SK-N-SH (cell line): Measurements from ENCODE around the gene UCK1. TPM values are rescaled to one million over a fixed set of nuclear protein-coding genes. Genes with fewer than 3 reads are reported as not detected.

ENCODE experiments used
- CTCF ChIA-PET: fragments of 300-600, 350-600 bp; formaldehyde crosslinking; extraction: SDS; loops from one replicate; lab custom pipeline; 2021; lab: Yijun Ruan, JAX
- POLR2A ChIA-PET: fragments of 350-600 bp; sonication (Branson Sonifier 250); formaldehyde crosslinking; extraction: SDS; loops from one replicate; lab custom pipeline; 2020; ENCODE audit warnings: antibody characterized with exemption, inconsistent platforms; lab: Yijun Ruan, JAX
- DNase-seq: peaks from one replicate; pipeline ENCODE4 v3.0.0; 2012
- H2AFZ ChIP-seq: fragments of 200-600 bp; sonication (generic); 2 replicates; pipeline ENCODE4 v1.8.1; 2016; ENCODE audit warnings: antibody characterized with exemption, mild to moderate bottlenecking, low read depth
- H3F3A ChIP-seq: fragments of 200-600 bp; sonication (generic); replicated peaks from 2 replicates; pipeline ENCODE3; 2016; ENCODE audit warnings: antibody characterized with exemption, mild to moderate bottlenecking; ENCODE audit not compliant: insufficient read depth
- H3K27ac ChIP-seq, 2 experiments: fragments of 200-500 bp in 1 of 2; fragments of 200-600 bp in 1 of 2; sonication (Bioruptor generic) in 1 of 2; sonication (generic), shearing (Covaris generic) in 1 of 2; 2 replicates each; pipeline versions ENCODE4 v1.5.1 to v1.6.1; 2014 to 2016; ENCODE audit warnings: low read depth in 2 of 2, inconsistent platforms in 1 of 2, low read length in 1 of 2, mild to moderate bottlenecking in 1 of 2, mixed read lengths in 1 of 2
- H3K27me3 ChIP-seq: fragments of 200-600 bp; sonication (generic), shearing (Covaris generic); 2 replicates; pipeline ENCODE4 v1.6.1; 2016; ENCODE audit warnings: mixed run types; ENCODE audit not compliant: insufficient read depth
- H3K36me3 ChIP-seq, 2 experiments: fragments of 200-500 bp in 1 of 2; fragments of 200-600 bp in 1 of 2; sonication (Bioruptor generic) in 1 of 2; sonication (generic) in 1 of 2; replicated peaks in 1 of 2; 2 replicates each; pipeline versions ENCODE3 to v1.5.1; 2014 to 2016; ENCODE audit warnings: low read length in 1 of 2, mild to moderate bottlenecking in 1 of 2; ENCODE audit not compliant: insufficient read depth in 2 of 2, control insufficient read depth in 1 of 2
- H3K4me1 ChIP-seq, 2 experiments: fragments of 200-500 bp in 1 of 2; fragments of 200-600 bp in 1 of 2; sonication (Bioruptor generic) in 1 of 2; sonication (generic), shearing (Covaris generic) in 1 of 2; 2 replicates each; pipeline versions ENCODE4 v1.5.1 to v1.6.1; 2014 to 2016; ENCODE audit warnings: low read depth in 1 of 2, low read length in 1 of 2, mixed run types in 1 of 2; ENCODE audit not compliant: insufficient read depth in 2 of 2, control insufficient read depth in 1 of 2
- H3K4me2 ChIP-seq: fragments of 200-600 bp; sonication (generic), shearing (Covaris generic); 2 replicates; pipeline ENCODE4 v1.6.1; 2017; ENCODE audit warnings: mixed run types
- H3K4me3 ChIP-seq, 2 experiments: fragments of 200-500 bp in 1 of 2; fragments of 200-600 bp in 1 of 2; sonication (Bioruptor generic) in 1 of 2; sonication (generic), shearing (Covaris generic) in 1 of 2; 2 replicates each; pipeline versions ENCODE4 v1.5.1 to v1.8.1; 2014 to 2016; ENCODE audit warnings: low read depth in 2 of 2, inconsistent platforms in 1 of 2, low read length in 1 of 2, mild to moderate bottlenecking in 1 of 2, mixed read lengths in 1 of 2, moderate library complexity in 1 of 2
- H3K79me2 ChIP-seq: fragments of 200-600 bp; sonication (generic); 2 replicates; pipeline ENCODE4 v1.8.1; 2017; ENCODE audit warnings: mild to moderate bottlenecking; ENCODE audit not compliant: insufficient read depth
- H3K9ac ChIP-seq: fragments of 200-600 bp; sonication (generic); 2 replicates; pipeline ENCODE4 v1.6.1; 2017; ENCODE audit warnings: mixed run types
- H3K9me2 ChIP-seq: fragments of 200-600 bp; sonication (generic); 2 replicates; pipeline ENCODE4 v1.6.1; 2017; ENCODE audit warnings: mixed run types
- H3K9me3 ChIP-seq: fragments of 200-600 bp; sonication (generic); 2 replicates; pipeline ENCODE4 v1.6.1; 2017; ENCODE audit warnings: mixed run types, mild to moderate bottlenecking, moderate library complexity
- H4K20me1 ChIP-seq: fragments of 200-600 bp; sonication (generic); 2 replicates; pipeline ENCODE4 v1.6.1; 2017; ENCODE audit warnings: mild to moderate bottlenecking, mixed run types; ENCODE audit not compliant: insufficient read depth
- CHD2 ChIP-seq: fragments of 150-350 bp; IDR thresholded peaks from 2 replicates; pipeline ENCODE4 v1.6.1; 2018; ENCODE audit warnings: low read length; ENCODE audit not compliant: partially characterized antibody
- EP300 ChIP-seq, 2 experiments: IDR thresholded peaks; 2 replicates each; pipeline versions ENCODE4 v1.4.0 to v1.6.1; 2012; ENCODE audit warnings: borderline replicate concordance in 1 of 2, low read depth in 1 of 2, low read length in 1 of 2
- EZH2phosphoT487 ChIP-seq: fragments of 200-600 bp; sonication (generic); IDR thresholded peaks from 2 replicates; pipeline ENCODE4 v1.6.1; 2017; ENCODE audit warnings: low read depth, mixed run types, mild to moderate bottlenecking, antibody characterized with exemption, moderate library complexity, borderline replicate concordance
- JUND ChIP-seq: IDR thresholded peaks from 2 replicates; pipeline ENCODE4 v1.4.0; 2012
- MAX ChIP-seq: IDR thresholded peaks from 2 replicates; pipeline ENCODE4 v1.4.0; 2012; ENCODE audit warnings: low read depth
- MEF2A ChIP-seq: IDR thresholded peaks from 2 replicates; pipeline ENCODE4 v1.4.0; 2012; ENCODE audit warnings: low read depth, borderline replicate concordance
- NRF1 ChIP-seq: IDR thresholded peaks from 2 replicates; pipeline ENCODE4 v1.6.1; 2012; ENCODE audit warnings: low read depth, mild to moderate bottlenecking, low read length
- RCOR1 ChIP-seq: fragments of 150-350 bp; IDR thresholded peaks from 2 replicates; pipeline ENCODE4 v1.6.1; 2017; ENCODE audit warnings: antibody characterized with exemption, low read length
- REST ChIP-seq: IDR thresholded peaks from 2 replicates; pipeline ENCODE4 v1.6.1; 2012; ENCODE audit warnings: mild to moderate bottlenecking, low read depth, low read length, moderate library complexity
- RXRA ChIP-seq: IDR thresholded peaks from 2 replicates; pipeline ENCODE4 v1.4.0; 2012; ENCODE audit warnings: low read depth, mild to moderate bottlenecking, borderline replicate concordance
- SIN3A ChIP-seq: IDR thresholded peaks from 2 replicates; pipeline ENCODE4 v1.6.1; 2012; ENCODE audit warnings: low read depth, mild to moderate bottlenecking, low read length, moderate library complexity, borderline replicate concordance
- SMC3 ChIP-seq: IDR thresholded peaks from 2 replicates; pipeline ENCODE4 v1.6.1; 2012; ENCODE audit warnings: low read depth, low read length, improper control_type of control experiment
- TAF1 ChIP-seq: IDR thresholded peaks from 2 replicates; pipeline ENCODE4 v1.6.1; 2012; ENCODE audit warnings: low read depth, mild to moderate bottlenecking, low read length, moderate library complexity, borderline replicate concordance
- TEAD4 ChIP-seq: IDR thresholded peaks from 2 replicates; pipeline ENCODE4 v1.4.0; 2012; ENCODE audit warnings: mild to moderate bottlenecking, borderline replicate concordance; ENCODE audit not compliant: insufficient read depth
- USF2 ChIP-seq: fragments of 150-350 bp; IDR thresholded peaks from 2 replicates; pipeline ENCODE4 v1.6.1; 2017; ENCODE audit warnings: antibody characterized with exemption, low read length, low read depth, borderline replicate concordance
- WGBS: methylation state at CpG from one replicate; pipeline ENCODE4 v1.1.6; 2017; ENCODE audit warnings: low lambda C conversion rate; 5-methylcytosine and 5-hydroxymethylcytosine counted together
- polyA plus RNA-seq, 3 experiments: library from polyadenylated mRNA; depleted of rRNA; stranded (reverse); fragments of >200 nt; gene quantifications; 2 replicates each; pipeline ENCODE4 v1.2.3, GENCODE V29; 2012
- TF ChIP-seq, protein P1 (sequence below): fragments of 200-600 bp; sonication (generic); IDR thresholded peaks from 2 replicates; pipeline ENCODE4 v1.6.1; 2017; ENCODE audit warnings: antibody characterized with exemption, mild to moderate bottlenecking, moderate library complexity
- TF ChIP-seq, protein P2 (sequence below): fragments of 150-350 bp; IDR thresholded peaks from 2 replicates; pipeline ENCODE4 v1.6.1; 2016; ENCODE audit warnings: mild to moderate bottlenecking, low read depth, low read length

Gene UCK1
- polyA plus RNA-seq, 1 of the 3 experiments (the other 2 are of a cell fraction) = 32.9 TPM

DNA sequence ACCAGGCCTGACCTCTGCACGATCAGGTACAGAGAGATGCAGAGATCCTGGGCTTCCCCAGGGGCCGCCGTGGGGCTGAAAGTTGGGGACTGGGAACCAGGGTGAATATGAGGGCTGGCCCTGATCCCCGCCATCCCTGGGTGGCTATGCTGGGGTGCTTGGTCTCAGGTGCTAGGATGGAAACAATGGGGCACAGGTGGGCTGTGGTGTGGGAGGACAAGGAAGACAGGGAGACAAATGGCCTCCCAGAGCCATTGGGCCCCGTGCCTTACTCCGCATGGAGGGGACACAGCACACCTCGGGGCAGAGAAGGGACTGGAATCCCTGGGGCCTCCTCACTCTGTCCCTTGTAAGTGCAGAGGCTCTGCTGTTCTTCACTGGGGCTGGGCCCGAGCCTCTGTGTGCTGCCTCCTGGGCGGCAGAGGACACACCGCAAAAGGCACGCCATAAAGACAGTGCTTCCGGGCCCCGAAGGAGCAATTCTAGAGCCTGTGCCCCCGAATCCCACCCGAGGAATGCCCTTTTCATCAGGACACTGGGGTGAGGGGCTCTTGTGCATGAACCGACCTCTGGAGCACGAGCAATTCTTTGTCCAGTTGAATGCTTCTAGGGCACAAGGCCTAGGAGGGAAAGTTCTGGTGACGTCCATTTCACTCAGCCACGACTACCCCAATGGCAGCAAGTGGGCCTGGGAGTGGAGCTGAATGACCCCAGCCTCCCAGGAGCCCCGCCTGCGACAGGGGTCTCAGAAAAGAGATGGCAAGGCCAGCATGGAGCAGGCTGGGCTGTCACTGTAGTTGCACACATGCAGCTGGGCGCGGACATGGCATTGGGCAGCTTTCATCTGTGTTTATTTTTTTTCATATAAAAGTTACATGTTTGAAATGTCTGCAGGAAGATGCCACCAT is 45.1 kb upstream of the UCK1 start:
- H3K4me1 ChIP-seq = peaks cover 0 to 4% of the 10 kb centered on the region in 2 experiments; a peak in 1 of 4 replicates
- CTCF ChIA-PET = interaction anchor here (1.5 to 2.8 kb wide), 2 partner anchors 16 to 164 kb away, joined by 3 to 8 read pairs; no protein-coding TSS in a partner anchor
- POLR2A ChIA-PET = no interaction called here

More for the DNA sequence above, 45.1 kb upstream of the UCK1 start:
- H3K36me3 ChIP-seq = peaks cover 8 to 21% of the 10 kb centered on the region in 2 experiments
- H3K9ac ChIP-seq = no peak overlapping the region
- no peak overlapping the region for H3K4me3 ChIP-seq
- no peaks in the 10 kb centered on the region for H3K9me2 ChIP-seq
- no peaks in the 10 kb centered on the region for H3K9me3 ChIP-seq
- H2AFZ ChIP-seq = no peak overlapping the region
- TF ChIP-seq EZH2phosphoT487 = no peak
- no peak for TF ChIP-seq SIN3A
- no peak for TF ChIP-seq JUND
- TF ChIP-seq TEAD4 = no peak
- TF ChIP-seq USF2 = no peak
- no peak for TF ChIP-seq RXRA
- no peak for TF ChIP-seq MEF2A
- no peak for TF ChIP-seq RCOR1
- TF ChIP-seq, protein P1, sequence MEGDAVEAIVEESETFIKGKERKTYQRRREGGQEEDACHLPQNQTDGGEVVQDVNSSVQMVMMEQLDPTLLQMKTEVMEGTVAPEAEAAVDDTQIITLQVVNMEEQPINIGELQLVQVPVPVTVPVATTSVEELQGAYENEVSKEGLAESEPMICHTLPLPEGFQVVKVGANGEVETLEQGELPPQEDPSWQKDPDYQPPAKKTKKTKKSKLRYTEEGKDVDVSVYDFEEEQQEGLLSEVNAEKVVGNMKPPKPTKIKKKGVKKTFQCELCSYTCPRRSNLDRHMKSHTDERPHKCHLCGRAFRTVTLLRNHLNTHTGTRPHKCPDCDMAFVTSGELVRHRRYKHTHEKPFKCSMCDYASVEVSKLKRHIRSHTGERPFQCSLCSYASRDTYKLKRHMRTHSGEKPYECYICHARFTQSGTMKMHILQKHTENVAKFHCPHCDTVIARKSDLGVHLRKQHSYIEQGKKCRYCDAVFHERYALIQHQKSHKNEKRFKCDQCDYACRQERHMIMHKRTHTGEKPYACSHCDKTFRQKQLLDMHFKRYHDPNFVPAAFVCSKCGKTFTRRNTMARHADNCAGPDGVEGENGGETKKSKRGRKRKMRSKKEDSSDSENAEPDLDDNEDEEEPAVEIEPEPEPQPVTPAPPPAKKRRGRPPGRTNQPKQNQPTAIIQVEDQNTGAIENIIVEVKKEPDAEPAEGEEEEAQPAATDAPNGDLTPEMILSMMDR = no peak
- TF ChIP-seq TAF1 = no peak
- no peak for TF ChIP-seq NRF1
- TF ChIP-seq, protein P2, sequence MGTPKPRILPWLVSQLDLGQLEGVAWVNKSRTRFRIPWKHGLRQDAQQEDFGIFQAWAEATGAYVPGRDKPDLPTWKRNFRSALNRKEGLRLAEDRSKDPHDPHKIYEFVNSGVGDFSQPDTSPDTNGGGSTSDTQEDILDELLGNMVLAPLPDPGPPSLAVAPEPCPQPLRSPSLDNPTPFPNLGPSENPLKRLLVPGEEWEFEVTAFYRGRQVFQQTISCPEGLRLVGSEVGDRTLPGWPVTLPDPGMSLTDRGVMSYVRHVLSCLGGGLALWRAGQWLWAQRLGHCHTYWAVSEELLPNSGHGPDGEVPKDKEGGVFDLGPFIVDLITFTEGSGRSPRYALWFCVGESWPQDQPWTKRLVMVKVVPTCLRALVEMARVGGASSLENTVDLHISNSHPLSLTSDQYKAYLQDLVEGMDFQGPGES = no peak
- TF ChIP-seq REST = no peak
- TF ChIP-seq SMC3 = no peak
- TF ChIP-seq CHD2 = no peak
- no peak for TF ChIP-seq EP300 (IDR thresholded peaks at IDR 0.05; ENCODE audit: borderline replicate concordance in 1 of 2, low read depth in 1 of 2, low read length in 1 of 2)
- TF ChIP-seq MAX = no peak
- DNase-seq = no peak
- WGBS = 95% methylated on average over 23 of the region's 23 CpGs
- H3K27me3 ChIP-seq = no peaks in the 10 kb centered on the region
- H4K20me1 ChIP-seq = no peaks in the 10 kb centered on the region
- no peak overlapping the region for H3K27ac ChIP-seq
- no peaks in the 10 kb centered on the region for H3K79me2 ChIP-seq
- no peaks in the 10 kb centered on the region for H3F3A ChIP-seq
- no peak overlapping the region for H3K4me2 ChIP-seq
